Measurements from ENCODE around the gene LAMC3.

Gene LAMC3

GRCh38 chr9:131120620-131121228 is 111.8 kb downstream of the LAMC3 start:
- H3K4me2 ChIP-seq = no peak overlapping the region
- H2AFZ ChIP-seq (ENCODE audit: low read depth) = no peak overlapping the region
- peaks cover 1% of the 10 kb centered on the region for H3K79me2 ChIP-seq (ENCODE audit: insufficient read depth, low read depth)
- peaks cover 27% of the 10 kb centered on the region; the same call in 1 of the 2 replicates for H3K27me3 ChIP-seq (ENCODE audit: insufficient read depth, low read depth)
- no peaks in the 10 kb centered on the region for H3K36me3 ChIP-seq (ENCODE audit: insufficient read depth)
- H4K20me1 ChIP-seq (ENCODE audit: insufficient read depth) = no peaks in the 10 kb centered on the region
- peaks cover 4% of the 10 kb centered on the region for H3K4me1 ChIP-seq (ENCODE audit: low read depth, poor library complexity, severe bottlenecking)
- H3K9ac ChIP-seq = no peak overlapping the region
- no peak overlapping the region for H3K4me3 ChIP-seq (IDR thresholded peaks at IDR 0.05; ENCODE audit: insufficient read depth, low read depth, low read length)
- no peak overlapping the region for H3K27ac ChIP-seq
- TF ChIP-seq CTCF (conservative IDR thresholded peaks at IDR 0.05; ENCODE audit: low read depth, low read length) = no peak

- H2AFZ ChIP-seq (ENCODE audit: low read depth) = no peak overlapping the region
- H3K4me2 ChIP-seq = no peak overlapping the region
- no peaks in the 10 kb centered on the region for H4K20me1 ChIP-seq (ENCODE audit: insufficient read depth)
- peaks cover 25% of the 10 kb centered on the region; the same call in 1 of the 2 replicates for H3K27me3 ChIP-seq (ENCODE audit: insufficient read depth, low read depth)
- H3K79me2 ChIP-seq (ENCODE audit: insufficient read depth, low read depth) = peaks cover 8% of the 10 kb centered on the region
- H3K9ac ChIP-seq = no peak overlapping the region
- no peak overlapping the region for H3K4me3 ChIP-seq (IDR thresholded peaks at IDR 0.05; ENCODE audit: insufficient read depth, low read depth, low read length)
- no peak for TF ChIP-seq CTCF (conservative IDR thresholded peaks at IDR 0.05; ENCODE audit: low read depth, low read length)
- H3K27ac ChIP-seq = no peak overlapping the region
- H3K36me3 ChIP-seq (ENCODE audit: insufficient read depth) = no peaks in the 10 kb centered on the region
- peaks cover 4% of the 10 kb centered on the region for H3K4me1 ChIP-seq (ENCODE audit: low read depth, poor library complexity, severe bottlenecking)
These were observed 112.4 kb downstream of the LAMC3 start for GRCh38 chr9:131121346-131121745.

GRCh38 chr9:131122158-131122557 is 113.2 kb downstream of the LAMC3 start:
- Histone ChIP-seq H4K20me1 (ENCODE audit: insufficient read depth) (no peaks in the 10 kb centered on the region), H3K27me3 (ENCODE audit: insufficient read depth, low read depth) (peaks cover 17% of the 10 kb centered on the region; the same call in 1 of the 2 replicates), H3K36me3 (ENCODE audit: insufficient read depth) (no peaks in the 10 kb centered on the region), H3K4me1 (ENCODE audit: low read depth, poor library complexity, severe bottlenecking) (peaks cover 12% of the 10 kb centered on the region), H3K79me2 (ENCODE audit: insufficient read depth, low read depth) (peaks cover 16% of the 10 kb centered on the region), H3K4me2 (no peak overlapping the region), H2AFZ (ENCODE audit: low read depth) (no peak overlapping the region), H3K9ac (no peak overlapping the region), H3K4me3 (IDR thresholded peaks at IDR 0.05; ENCODE audit: insufficient read depth, low read depth, low read length) (no peak overlapping the region), H3K27ac (no peak overlapping the region)
- no peak for TF ChIP-seq CTCF (conservative IDR thresholded peaks at IDR 0.05; ENCODE audit: low read depth, low read length)

- Histone ChIP-seq H3K27me3 (ENCODE audit: insufficient read depth, low read depth) (0 out of 2 replicates have a peak, but pooled peaks cover 1% of the 10 kb centered on the region), H2AFZ (ENCODE audit: low read depth) (peak overlapping the region; percentile 62), H3K36me3 (ENCODE audit: insufficient read depth) (peaks cover 3% of the 10 kb centered on the region; the same call in 1 of the 2 replicates), H3K4me2 (peak overlapping the region; percentile 82), H3K4me3 (IDR thresholded peaks at IDR 0.05; ENCODE audit: insufficient read depth, low read depth, low read length) (no peak overlapping the region), H4K20me1 (ENCODE audit: insufficient read depth) (no peaks in the 10 kb centered on the region), H3K27ac (peak overlapping the region; percentile 42; the same call in 1 of the 2 replicates), H3K4me1 (ENCODE audit: low read depth, poor library complexity, severe bottlenecking) (peaks cover 17% of the 10 kb centered on the region), H3K9ac (peak overlapping the region; percentile 64; the same call in 1 of the 2 replicates), H3K79me2 (ENCODE audit: insufficient read depth, low read depth) (peaks cover 20% of the 10 kb centered on the region)
- TF ChIP-seq CTCF (conservative IDR thresholded peaks at IDR 0.05; ENCODE audit: low read depth, low read length) = no peak
These were observed 116.0 kb downstream of the LAMC3 start for GRCh38 chr9:131125038-131125287.

Data from KMS-11 (cell line).